IMR-90 (cell line): Measurements from ENCODE around the gene NAV1. TPM values are rescaled to one million over a fixed set of nuclear protein-coding genes. Genes with fewer than 3 reads are reported as not detected.

ENCODE experiments used
- ATAC-seq: fragments of 200-7000 bp; cut with Tn5 transposase; 2 replicates; pipeline ENCODE4 v1.9.1; 2020; ENCODE audit warnings: low read depth, mild to moderate bottlenecking, moderate library complexity
- BruUV-seq: library from RNA; stranded (reverse); fragments of 400-500 nt; replicated peaks from 2 replicates; lab custom pipeline; 2021; lab: Mats Ljungman, UMichigan
- CTCF ChIA-PET: fragments of 300-600 bp; formaldehyde crosslinking; extraction: SDS; loops from one replicate; lab custom pipeline; 2021; ENCODE audit warnings: antibody characterized with exemption; lab: Yijun Ruan, JAX
- POLR2A ChIA-PET: fragments of 300-600 bp; sonication (Branson Sonifier 250); formaldehyde crosslinking; loops from one replicate; lab custom pipeline; 2022; ENCODE audit warnings: antibody characterized with exemption; ENCODE audit not compliant: unreplicated experiment; lab: Charles Lee
- DNase-seq: peaks from one replicate; pipeline ENCODE4 v3.0.0; 2013
- H2AFZ ChIP-seq: replicated peaks from 2 replicates; pipeline ENCODE3; 2013; ENCODE audit warnings: low read length, mild to moderate bottlenecking; ENCODE audit not compliant: poor library complexity
- H2AK5ac ChIP-seq: 2 replicates; pipeline ENCODE4 v1.6.1; 2013; ENCODE audit warnings: low read depth, low read length, inconsistent platforms
- H2AK9ac ChIP-seq: replicated peaks from 2 replicates; pipeline ENCODE3; 2013; ENCODE audit warnings: mild to moderate bottlenecking, low read depth, low read length, moderate library complexity; ENCODE audit not compliant: poor library complexity
- H2BK120ac ChIP-seq: 2 replicates; pipeline ENCODE4 v1.6.1; 2013; ENCODE audit warnings: low read depth, low read length, inconsistent platforms
- H2BK15ac ChIP-seq: 3 replicates; pipeline ENCODE4 v1.6.1; 2013; ENCODE audit warnings: low read depth, low read length, inconsistent platforms
- H2BK20ac ChIP-seq: 2 replicates; pipeline ENCODE4 v1.6.1; 2013; ENCODE audit warnings: low read depth, mild to moderate bottlenecking, inconsistent platforms, low read length, moderate library complexity
- H2BK5ac ChIP-seq: 2 replicates; pipeline ENCODE4 v1.6.1; 2013; ENCODE audit warnings: mild to moderate bottlenecking, low read depth, low read length, inconsistent platforms; ENCODE audit not compliant: poor library complexity, severe bottlenecking
- H3K14ac ChIP-seq: replicated peaks from 2 replicates; pipeline ENCODE4 v1.6.1; 2013; ENCODE audit warnings: low read depth, low read length, inconsistent platforms
- H3K18ac ChIP-seq: 2 replicates; pipeline ENCODE4 v1.6.1; 2013; ENCODE audit warnings: low read depth, low read length, control low read depth
- H3K23ac ChIP-seq: 2 replicates; pipeline ENCODE4 v1.6.1; 2013; ENCODE audit warnings: low read depth, low read length, inconsistent platforms
- H3K27ac ChIP-seq: 2 replicates; pipeline ENCODE4 v1.5.1; 2013; ENCODE audit warnings: mild to moderate bottlenecking, control low read depth, low read length; ENCODE audit not compliant: insufficient read depth
- H3K27me3 ChIP-seq: 2 replicates; pipeline ENCODE4 v1.6.1; 2013; ENCODE audit warnings: low read length; ENCODE audit not compliant: control insufficient read depth, insufficient read depth
- H3K36me3 ChIP-seq: 2 replicates; pipeline ENCODE4 v1.6.1; 2013; ENCODE audit warnings: low read length, mixed read lengths; ENCODE audit not compliant: control insufficient read depth, insufficient read depth
- H3K4ac ChIP-seq: 2 replicates; pipeline ENCODE4 v1.6.1; 2013; ENCODE audit warnings: low read depth, low read length, inconsistent platforms
- H3K4me1 ChIP-seq: 2 replicates; pipeline ENCODE4 v1.6.1; 2013; ENCODE audit warnings: low read length, mixed read lengths; ENCODE audit not compliant: control insufficient read depth, insufficient read depth
- H3K4me2 ChIP-seq: 2 replicates; pipeline ENCODE4 v1.6.1; 2013; ENCODE audit warnings: low read depth, mild to moderate bottlenecking, control low read depth, low read length, moderate library complexity
- H3K4me3 ChIP-seq: 2 replicates; pipeline ENCODE4 v1.5.1; 2013; ENCODE audit warnings: low read depth, mild to moderate bottlenecking, control low read depth, low read length, moderate library complexity; ENCODE audit not compliant: insufficient read depth
- H3K56ac ChIP-seq: 2 replicates; pipeline ENCODE4 v1.6.1; 2013; ENCODE audit warnings: low read length, inconsistent platforms; ENCODE audit not compliant: insufficient read depth; ENCODE audit errors: extremely low read depth
- H3K79me1 ChIP-seq, 2 experiments: 2 replicates each; pipeline ENCODE4 v1.6.1; 2013; ENCODE audit warnings: low read length in 2 of 2, inconsistent platforms in 1 of 2, low read depth in 1 of 2
- H3K9ac ChIP-seq: 2 replicates; pipeline ENCODE4 v1.6.1; 2013; ENCODE audit warnings: low read depth, low read length, control low read depth
- H3K9me1 ChIP-seq: 2 replicates; pipeline ENCODE4 v1.6.1; 2013; ENCODE audit warnings: low read length, inconsistent platforms; ENCODE audit not compliant: insufficient read depth
- H3K9me3 ChIP-seq: 2 replicates; pipeline ENCODE4 v1.6.1; 2013; ENCODE audit warnings: low read length; ENCODE audit not compliant: control insufficient read depth, insufficient read depth
- H4K20me1 ChIP-seq: 2 replicates; pipeline ENCODE4 v1.6.1; 2013; ENCODE audit warnings: low read length, inconsistent platforms; ENCODE audit not compliant: insufficient read depth
- H4K5ac ChIP-seq: 2 replicates; pipeline ENCODE4 v1.6.1; 2013; ENCODE audit warnings: mild to moderate bottlenecking, low read depth, low read length, control low read depth
- H4K8ac ChIP-seq, 2 experiments: 2 replicates each; pipeline ENCODE4 v1.6.1; 2013; ENCODE audit warnings: low read depth in 2 of 2, low read length in 2 of 2, control low read depth in 1 of 2, inconsistent platforms in 1 of 2
- H4K91ac ChIP-seq: 2 replicates; pipeline ENCODE4 v1.6.1; 2013; ENCODE audit warnings: low read depth, low read length, inconsistent platforms; ENCODE audit not compliant: insufficient read depth
- CEBPB ChIP-seq: IDR thresholded peaks from 2 replicates; pipeline ENCODE4 v1.6.1; 2012; ENCODE audit warnings: low read depth, low read length, improper control_type of control experiment
- ELK1 ChIP-seq: fragments of 150-350 bp; IDR thresholded peaks from 2 replicates; pipeline ENCODE4 v1.6.1; 2016; ENCODE audit warnings: low read depth, mild to moderate bottlenecking, low read length, moderate library complexity, borderline replicate concordance
- FOS ChIP-seq: fragments of 150-350 bp; IDR thresholded peaks from 2 replicates; pipeline ENCODE4 v1.6.1; 2016; ENCODE audit warnings: low read depth, low read length
- MAZ ChIP-seq: IDR thresholded peaks from 2 replicates; pipeline ENCODE4 v1.6.1; 2012; ENCODE audit warnings: low read depth, mild to moderate bottlenecking, low read length, improper control_type of control experiment, moderate library complexity, borderline replicate concordance
- WGBS, 2 experiments: methylation state at CpG; one replicate each; pipeline versions ENCODE4 v1.1.5 to v1.1.7; 2013; ENCODE audit warnings: missing lambda C conversion rate in 2 of 2; ENCODE audit not compliant: insufficient read length in 1 of 2; ENCODE audit errors: extremely low coverage in 2 of 2; 5-methylcytosine and 5-hydroxymethylcytosine counted together
- dilution Hi-C: fragments of 300-500 bp; cut with HindIII; formaldehyde crosslinking; loops from one replicate; pipeline ENCODE4 v1.14.3; 2018; ENCODE audit warnings: low sequenced_read_pairs; ENCODE audit not compliant: unreplicated experiment
- in situ Hi-C: fragments of 300-500 bp; cut with MboI; formaldehyde crosslinking; loops from 3 replicates; pipeline ENCODE4 v1.14.3; 2019; ENCODE audit warnings: low sequenced_read_pairs, inconsistent platforms, mixed read lengths
- intact Hi-C: fragments of 100-400 bp; cut with micrococcal nuclease; formaldehyde crosslinking; loops from 2 replicates; pipeline ENCODE4 v1.10.0; 2022
- polyA plus RNA-seq, 3 experiments: library from polyadenylated mRNA; depleted of rRNA; stranded (reverse); fragments of >200 nt; gene quantifications; 2 replicates each; pipeline ENCODE4 v1.2.3, GENCODE V29; 2012; ENCODE audit warnings: low replicate concordance in 1 of 3
- total RNA-seq: library from RNA; depleted of rRNA; stranded (reverse); fragments of >200 nt; gene quantifications from 2 replicates; pipeline ENCODE4 v1.2.3, GENCODE V29; 2012

The NAV1 gene
- total and polyA plus RNA-seq, 2 of the 4 experiments (the other 2 are of a cell fraction) = 14.0 to 23.1 TPM

GRCh38 chr1:201584471-201585092 is 45.7 kb downstream of the NAV1 start:
- peaks cover 29% of the 10 kb centered on the region for H3K4me1 ChIP-seq
- WGBS, 2 experiments = no CpG with 5 or more reads among the region's 6 CpGs
- POLR2A ChIA-PET = interaction anchor here (0.6 kb wide), 1 partner anchor 94 kb away, joined by 3 read pairs; no protein-coding TSS in a partner anchor

More at GRCh38 chr1:201584471-201585092, 45.7 kb downstream of the NAV1 start:
- no peak overlapping the region for H3K9ac ChIP-seq
- no peaks in the 10 kb centered on the region for H3K9me3 ChIP-seq
- H4K20me1 ChIP-seq = peaks cover 21% of the 10 kb centered on the region
- no peak overlapping the region for H3K4me2 ChIP-seq
- peak overlapping the region; percentile 24 for H2AFZ ChIP-seq
- peaks cover 37 to 71% of the 10 kb centered on the region in 2 experiments for H3K79me1 ChIP-seq
- dilution Hi-C loops = no loop called here
- in situ Hi-C loops = no loop called here
- H2BK20ac ChIP-seq = peak overlapping the region; percentile 68
- H2BK15ac ChIP-seq = peak overlapping the region; percentile 46; the same call in 2 of the 3 replicates
- H2BK5ac ChIP-seq = peak overlapping the region; percentile 22
- DNase-seq (peak; percentile 89), ATAC-seq (peak; percentile 73)
- peak overlapping the region; percentile 87 for H3K27ac ChIP-seq
- peak overlapping the region; percentile 58 for H3K18ac ChIP-seq
- H3K4ac ChIP-seq = peak overlapping the region; percentile 78
- BruUV-seq = no TSS peak
- intact Hi-C loops = loop anchor here (1.0 kb wide), 2 partner anchors 9 to 22 kb away; no protein-coding TSS in a partner anchor
- peak overlapping the region; percentile 51 for H4K91ac ChIP-seq
- H3K56ac ChIP-seq = no peak overlapping the region
- peak overlapping the region; percentile 11 for H2AK9ac ChIP-seq
- 0 out of 2 replicates have a peak overlapping the region, but pooled peaks have one; percentile 8 for H3K23ac ChIP-seq
- TF ChIP-seq FOS = peak; percentile 24; the same call in 1 of the 2 replicates
- no peak for TF ChIP-seq ELK1
- TF ChIP-seq CEBPB = no peak
- 0 out of 2 replicates have a peak, but pooled peaks have one; percentile 17 for TF ChIP-seq MAZ
- H3K4me3 ChIP-seq = no peak overlapping the region
- peak overlapping the region in 1 of 2 experiments; percentile 58; a peak in 1 of 4 replicates for H4K8ac ChIP-seq
- H2AK5ac ChIP-seq = peak overlapping the region; percentile 32
- peak overlapping the region; percentile 13; the same call in 1 of the 2 replicates for H4K5ac ChIP-seq
- H3K27me3 ChIP-seq = no peaks in the 10 kb centered on the region
- peaks cover 3% of the 10 kb centered on the region; the same call in 1 of the 2 replicates for H3K36me3 ChIP-seq
- CTCF ChIA-PET = no interaction called here
- H3K9me1 ChIP-seq = peaks cover 24% of the 10 kb centered on the region
- peak overlapping the region; percentile 10 for H3K14ac ChIP-seq
- peak overlapping the region; percentile 61 for H2BK120ac ChIP-seq
